Type B pancreatic cell (in vitro differentiated cells): ENCODE measurements around the gene TALDO1. TPM values are rescaled to one million over a fixed set of nuclear protein-coding genes. Genes with fewer than 3 reads are reported as not detected.

ENCODE experiments used
- DNase-seq: peaks from one replicate; pipeline ENCODE4 v3.0.0; 2021; ENCODE audit warnings: mixed read lengths; ENCODE audit not compliant: unreplicated experiment; ENCODE audit errors: extremely low spot score
- H3K27ac Mint-ChIP-seq: 2 replicates; pipeline ENCODE4 v1.8.0; 2021; ENCODE audit warnings: mild to moderate bottlenecking, mixed read lengths
- H3K27me3 Mint-ChIP-seq: 2 replicates; pipeline ENCODE4 v1.8.0; 2021; ENCODE audit warnings: mixed read lengths
- H3K36me3 Mint-ChIP-seq: 2 replicates; pipeline ENCODE4 v1.8.0; 2021; ENCODE audit warnings: mixed read lengths
- H3K4me1 Mint-ChIP-seq: one replicate; pipeline ENCODE4 v1.8.0; 2021; ENCODE audit warnings: mixed read lengths; ENCODE audit not compliant: unreplicated experiment
- H3K4me3 Mint-ChIP-seq: 2 replicates; pipeline ENCODE4 v1.8.0; 2021; ENCODE audit warnings: mild to moderate bottlenecking, mixed read lengths
- H3K9me3 Mint-ChIP-seq: 2 replicates; pipeline ENCODE4 v1.8.0; 2021; ENCODE audit warnings: mixed read lengths
- total RNA-seq: library from RNA; stranded (reverse); gene quantifications from 2 replicates; pipeline ENCODE4 v1.2.1, GENCODE V29; 2021; ENCODE audit warnings: low replicate concordance
- TF ChIP-seq, protein P1 (sequence below): fragments of 200-600 bp; sonication (generic); conservative IDR thresholded peaks from 2 replicates; pipeline ENCODE4 v1.5.0; 2021; ENCODE audit warnings: antibody characterized with exemption, mild to moderate bottlenecking

Gene TALDO1
- total RNA-seq, 1 donor from 2014 or later = 189 TPM

- TF ChIP-seq, protein P1, sequence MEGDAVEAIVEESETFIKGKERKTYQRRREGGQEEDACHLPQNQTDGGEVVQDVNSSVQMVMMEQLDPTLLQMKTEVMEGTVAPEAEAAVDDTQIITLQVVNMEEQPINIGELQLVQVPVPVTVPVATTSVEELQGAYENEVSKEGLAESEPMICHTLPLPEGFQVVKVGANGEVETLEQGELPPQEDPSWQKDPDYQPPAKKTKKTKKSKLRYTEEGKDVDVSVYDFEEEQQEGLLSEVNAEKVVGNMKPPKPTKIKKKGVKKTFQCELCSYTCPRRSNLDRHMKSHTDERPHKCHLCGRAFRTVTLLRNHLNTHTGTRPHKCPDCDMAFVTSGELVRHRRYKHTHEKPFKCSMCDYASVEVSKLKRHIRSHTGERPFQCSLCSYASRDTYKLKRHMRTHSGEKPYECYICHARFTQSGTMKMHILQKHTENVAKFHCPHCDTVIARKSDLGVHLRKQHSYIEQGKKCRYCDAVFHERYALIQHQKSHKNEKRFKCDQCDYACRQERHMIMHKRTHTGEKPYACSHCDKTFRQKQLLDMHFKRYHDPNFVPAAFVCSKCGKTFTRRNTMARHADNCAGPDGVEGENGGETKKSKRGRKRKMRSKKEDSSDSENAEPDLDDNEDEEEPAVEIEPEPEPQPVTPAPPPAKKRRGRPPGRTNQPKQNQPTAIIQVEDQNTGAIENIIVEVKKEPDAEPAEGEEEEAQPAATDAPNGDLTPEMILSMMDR = no peak
- H3K36me3 Mint-ChIP-seq = no peaks in the 10 kb centered on the region
- peak overlapping the region; percentile 95 for H3K4me3 Mint-ChIP-seq
- H3K4me1 Mint-ChIP-seq = peaks cover 10% of the 10 kb centered on the region
- DNase-seq = no peak
- no peaks in the 10 kb centered on the region for H3K9me3 Mint-ChIP-seq
- no peaks in the 10 kb centered on the region for H3K27me3 Mint-ChIP-seq
- H3K27ac Mint-ChIP-seq = no peak overlapping the region
Measured at GRCh38 chr11:812390-812789, 65.1 kb downstream of the TALDO1 start.

DNA sequence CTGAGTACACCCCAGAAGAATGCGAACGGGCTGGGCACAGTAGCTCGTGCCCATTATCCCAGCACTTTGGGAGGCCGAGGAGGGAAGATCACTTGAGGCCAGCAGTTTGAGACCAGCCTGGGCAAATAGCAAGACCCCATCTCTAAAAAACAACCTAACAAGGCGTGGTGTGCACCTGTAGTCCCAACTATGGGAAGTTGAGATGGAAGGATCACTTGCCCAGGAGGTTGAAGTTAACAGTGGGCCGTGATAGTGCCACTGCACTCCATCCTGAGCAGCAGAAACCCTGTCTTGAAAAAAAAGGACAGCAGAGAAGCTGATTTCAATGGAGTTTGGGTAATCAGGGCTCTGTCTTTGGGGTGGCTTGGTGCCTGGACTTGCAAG, 65.8 kb downstream of the TALDO1 start:
- Mint-ChIP-seq H3K27ac (no peak overlapping the region), H3K4me1 (peaks cover 10% of the 10 kb centered on the region), H3K27me3 (no peaks in the 10 kb centered on the region), H3K4me3 (no peak overlapping the region), H3K36me3 (no peaks in the 10 kb centered on the region), H3K9me3 (no peaks in the 10 kb centered on the region)
- no peak for DNase-seq
- TF ChIP-seq, protein P1 = no peak

DNA sequence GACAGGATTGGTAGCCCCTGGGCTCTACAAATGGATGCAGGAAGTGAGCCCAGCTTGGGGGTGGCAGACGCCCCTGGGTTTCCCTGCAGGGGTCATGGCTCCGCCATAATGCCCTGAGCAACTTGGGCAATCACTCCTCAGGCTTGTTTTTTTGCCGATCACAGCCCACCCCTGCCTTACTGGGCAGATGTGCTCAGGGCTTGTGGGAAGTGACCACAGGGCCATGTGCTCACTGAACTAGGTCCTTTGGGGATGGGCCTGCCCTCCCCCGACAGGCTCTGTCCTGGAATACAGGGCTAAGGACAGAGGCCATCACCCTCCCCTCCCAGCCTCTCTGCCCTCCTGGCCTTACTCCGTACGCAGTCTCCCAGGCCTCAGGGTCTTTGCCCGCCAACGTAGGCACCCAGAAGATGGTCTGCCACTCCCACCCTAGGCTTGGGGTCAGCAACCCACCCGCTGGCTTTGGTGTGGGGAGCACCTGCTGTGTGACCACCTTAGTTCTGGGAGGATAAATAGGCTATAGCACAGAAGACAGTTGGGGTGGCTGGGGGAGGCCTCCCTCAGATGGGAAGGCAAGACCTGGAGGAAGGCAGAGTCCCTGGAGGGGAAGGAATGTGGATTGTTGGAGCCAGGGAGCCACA, 66.3 kb downstream of the TALDO1 start:
- no peak for DNase-seq
- Mint-ChIP-seq H3K27me3 (no peaks in the 10 kb centered on the region), H3K9me3 (no peaks in the 10 kb centered on the region), H3K27ac (no peak overlapping the region), H3K4me3 (no peak overlapping the region), H3K4me1 (peaks cover 10% of the 10 kb centered on the region), H3K36me3 (no peaks in the 10 kb centered on the region)
- TF ChIP-seq, protein P1 = no peak

Other genes starting within 250 kb of the TALDO1 start
- gene RNH1, start 240.2 kb upstream of the TALDO1 start, total RNA-seq = 84.5 and 128 TPM in 2 replicates
- gene HRAS, start 211.9 kb upstream of the TALDO1 start, total RNA-seq = 54.6 and 63.1 TPM in 2 replicates
- gene LRRC56, start 209.9 kb upstream of the TALDO1 start, total RNA-seq = 1.7 and 1.8 TPM in 2 replicates
- 6.7 and 7.2 TPM in 2 replicates for gene LMNTD2, start 186.7 kb upstream of the TALDO1 start, total RNA-seq
- gene RASSF7, start 186.5 kb upstream of the TALDO1 start, total RNA-seq = 35.7 and 75.8 TPM in 2 replicates
- gene PHRF1, start 171.0 kb upstream of the TALDO1 start, total RNA-seq = 38.7 and 40.8 TPM in 2 replicates
- gene IRF7, start 131.5 kb upstream of the TALDO1 start, total RNA-seq = 16.4 and 20.5 TPM in 2 replicates
- 7.1 and 23.0 TPM in 2 replicates for gene CDHR5, start 122.5 kb upstream of the TALDO1 start, total RNA-seq
- 3.1 and 15.3 TPM in 2 replicates for gene SCT, start 120.3 kb upstream of the TALDO1 start, total RNA-seq
- gene DRD4, start 110.2 kb upstream of the TALDO1 start, total RNA-seq = 0.59 and 1.2 TPM in 2 replicates
- gene DEAF1, start 52.2 kb upstream of the TALDO1 start, total RNA-seq = 41.0 and 48.1 TPM in 2 replicates
- 23.2 and 37.4 TPM in 2 replicates for gene TMEM80, start 51.6 kb upstream of the TALDO1 start, total RNA-seq
- 218 and 497 TPM in 2 replicates for gene EPS8L2, start 41.2 kb upstream of the TALDO1 start, total RNA-seq
- 80.1 and 80.9 TPM in 2 replicates for gene GATD1, start 30.0 kb downstream of the TALDO1 start, total RNA-seq
- gene CEND1, start 42.6 kb downstream of the TALDO1 start, total RNA-seq = 0.17 and 0.89 TPM in 2 replicates
- gene SLC25A22, start 50.8 kb downstream of the TALDO1 start, total RNA-seq = 31.6 and 35.6 TPM in 2 replicates
- gene PIDD1, start 57.8 kb downstream of the TALDO1 start, total RNA-seq = 32.7 and 44.5 TPM in 2 replicates
- 1,985 and 2,207 TPM in 2 replicates for gene RPLP2, start 62.5 kb downstream of the TALDO1 start, total RNA-seq
- 47.8 and 55.6 TPM in 2 replicates for gene PNPLA2, start 71.5 kb downstream of the TALDO1 start, total RNA-seq
- 10.3 and 19.3 TPM in 2 replicates for gene CRACR2B, start 80.5 kb downstream of the TALDO1 start, total RNA-seq
- 126 and 128 TPM in 2 replicates for gene CD151, start 85.5 kb downstream of the TALDO1 start, total RNA-seq
- 106 and 134 TPM in 2 replicates for gene POLR2L, start 95.1 kb downstream of the TALDO1 start, total RNA-seq
- 12.8 and 43.2 TPM in 2 replicates for gene TSPAN4, start 95.4 kb downstream of the TALDO1 start, total RNA-seq
- 98.9 and 100 TPM in 2 replicates for gene CHID1, start 163.3 kb downstream of the TALDO1 start, total RNA-seq
- 82.6 and 109 TPM in 2 replicates for gene AP2A2, start 178.4 kb downstream of the TALDO1 start, total RNA-seq